ENCODE measurements around the gene CNTNAP5. TPM values are rescaled to one million over a fixed set of nuclear protein-coding genes. Genes with fewer than 3 reads are reported as not detected.

Gene CNTNAP5
- total RNA-seq, 1 experiment from 2014 or later = 0.48 TPM

GRCh38 chr2:124048102-124048501 lies 23.0 kb downstream of the CNTNAP5 start:
- no peak overlapping the region for H3K4ac ChIP-seq (ENCODE audit: low read depth, low read length)
- Mint-ChIP-seq H3K27me3 (ENCODE audit: low read depth) (no peaks in the 10 kb centered on the region), H3K27ac (no peak overlapping the region), H3K4me3 (no peak overlapping the region), H3K4me1 (peaks cover 43 to 44% of the 10 kb centered on the region in 2 experiments), H3K36me3 (ENCODE audit: insufficient read depth in 1 of 3, low read depth in 3 of 3) (peaks cover 2 to 13% (median 3%) of the 10 kb centered on the region in 3 experiments; a peak in 4 of 7 replicates), H3K9me3 (no peaks in the 10 kb centered on the region; a peak in 1 of 5 replicates)
- H3K4me1 ChIP-seq (ENCODE audit: insufficient read depth, low read length) = peaks cover 10% of the 10 kb centered on the region; the same call in 1 of the 2 replicates
- H2BK20ac ChIP-seq (ENCODE audit: low read depth, low read length, poor library complexity, severe bottlenecking) = no peak overlapping the region
- no peak for TF ChIP-seq CTCF (conservative IDR thresholded peaks at IDR 0.05)
- no peak overlapping the region for H2BK5ac ChIP-seq (ENCODE audit: insufficient read length, low read length)
- H3K79me1 ChIP-seq (ENCODE audit: insufficient read depth, low read depth, low read length, poor library complexity, severe bottlenecking) = no peaks in the 10 kb centered on the region
- no CpG with 5 or more reads among the region's 2 CpGs for WGBS (ENCODE audit: extremely low coverage, insufficient read length, low lambda C conversion rate)
- H4K20me1 ChIP-seq (ENCODE audit: control insufficient read depth, insufficient read depth, insufficient read length) = no peaks in the 10 kb centered on the region
- no peak overlapping the region for H3K9ac ChIP-seq (ENCODE audit: extremely low read depth, insufficient read length, low read length)
- no peak overlapping the region for H3K56ac ChIP-seq (ENCODE audit: insufficient read length, low read depth, low read length)
- no peak overlapping the region for H2BK15ac ChIP-seq (ENCODE audit: low read depth, low read length)
- no peak overlapping the region for H4K8ac ChIP-seq (replicated peaks; ENCODE audit: insufficient read length, low read depth, low read length)
- no peak overlapping the region for H2BK120ac ChIP-seq (ENCODE audit: low read depth, low read length, poor library complexity, severe bottlenecking)
- no peaks in the 10 kb centered on the region for H3K23me2 ChIP-seq (ENCODE audit: insufficient read length, low read depth, low read length, poor library complexity, severe bottlenecking)
- H3K27me3 ChIP-seq (ENCODE audit: insufficient read depth, low read length) = no peaks in the 10 kb centered on the region
- H4K5ac ChIP-seq (ENCODE audit: insufficient read length, low read depth, low read length) = no peak overlapping the region
- no peak overlapping the region for H3K18ac ChIP-seq (ENCODE audit: insufficient read length, low read depth, low read length)
- H3K9me3 ChIP-seq (ENCODE audit: control insufficient read depth, low read depth, low read length) = no peaks in the 10 kb centered on the region
- no peaks in the 10 kb centered on the region for H3K79me2 ChIP-seq (ENCODE audit: insufficient read depth, low read length)
- H4K91ac ChIP-seq (ENCODE audit: insufficient read length, low read depth, low read length) = no peak overlapping the region
- no peak overlapping the region for H3T11ph ChIP-seq (ENCODE audit: low read length)
- DNase-seq = no peak
- H2AFZ ChIP-seq (ENCODE audit: low read length) = no peak overlapping the region
- no peak overlapping the region for H3K23ac ChIP-seq (ENCODE audit: insufficient read length, low read depth, low read length)
- H3K4me2 ChIP-seq (ENCODE audit: insufficient read depth, insufficient read length, low read length) = no peak overlapping the region
- H2BK12ac ChIP-seq (ENCODE audit: insufficient read length, low read depth, low read length) = no peak overlapping the region
- no peak overlapping the region for H3K14ac ChIP-seq (ENCODE audit: insufficient read depth, low read length)
- no peak overlapping the region for H2AK5ac ChIP-seq (ENCODE audit: insufficient read length, low read length)
- H3K27ac ChIP-seq (ENCODE audit: insufficient read length, low read depth, low read length) = no peak overlapping the region
